ENCODE measurements around the gene TBPL1.
"Not testable (repeated sequence)": the region's sequence is repeated elsewhere in the genome, so short reads cannot be mapped to it uniquely, and the experiment has no call there.

Gene TBPL1

GRCh38 chr6:133973109-133973971, 20.3 kb downstream of the TBPL1 start:
- peak; percentile 86 for DNase-seq (ENCODE audit: low spot score)

- peak; percentile 70 for DNase-seq (ENCODE audit: low spot score)
Measured at GRCh38 chr6:133977983-133978895, 25.2 kb downstream of the TBPL1 start.

DNA sequence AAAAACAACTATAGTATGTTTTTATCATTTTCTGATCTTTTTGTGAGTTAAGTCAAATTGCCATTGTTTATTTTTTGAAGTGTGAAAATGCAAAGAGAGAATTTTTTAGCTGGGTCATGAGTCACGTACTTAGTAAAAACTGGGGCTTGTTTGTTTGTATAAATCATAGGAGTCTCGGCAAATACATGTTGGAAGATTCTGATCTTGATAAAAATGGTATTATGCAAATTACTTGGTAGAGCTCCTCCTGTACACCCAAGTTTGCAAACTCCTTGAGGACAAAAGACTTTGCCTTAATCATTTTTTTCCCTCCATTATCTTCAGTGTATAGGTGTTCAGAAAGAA, 25.8 kb downstream of the TBPL1 start:
- DNase-seq (ENCODE audit: low spot score) = no peak

DNA sequence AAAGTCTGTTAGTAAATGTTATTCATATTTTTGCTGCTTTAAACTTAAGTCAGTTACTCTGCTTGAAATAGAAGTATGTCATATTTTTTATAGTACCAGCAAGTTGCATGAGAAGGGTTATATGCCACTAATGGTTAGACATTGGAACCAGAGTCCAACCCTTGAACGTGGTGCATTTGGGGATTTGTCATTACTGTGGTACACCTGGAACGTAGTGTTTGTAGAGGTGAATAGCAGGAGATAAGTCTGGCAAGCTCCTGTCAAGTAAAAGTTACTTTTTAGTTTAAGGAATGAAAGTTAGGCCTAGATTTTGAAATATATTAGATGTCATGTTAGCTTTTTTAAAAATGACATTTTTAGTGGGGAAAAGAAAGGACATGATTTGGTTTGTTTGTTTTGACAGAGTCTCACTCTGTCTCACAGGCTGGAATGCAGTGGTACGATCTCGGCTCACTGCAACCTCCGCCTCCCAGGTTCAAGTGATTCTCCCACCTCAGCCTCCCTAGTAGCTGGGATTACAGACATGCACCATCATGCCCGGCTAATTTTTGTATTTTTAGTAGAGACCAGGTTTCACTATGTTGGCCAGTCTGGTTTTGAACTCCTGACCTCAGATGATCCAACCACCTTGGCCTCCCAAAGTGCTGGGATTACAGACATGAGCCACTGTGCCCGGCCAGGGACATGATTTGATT, 26.4 kb downstream of the TBPL1 start:
- DNase-seq (ENCODE audit: low spot score) = not testable (repeated sequence)

- no peak for DNase-seq (ENCODE audit: low spot score)
Measured at GRCh38 chr6:133980168-133980567, 27.1 kb downstream of the TBPL1 start.

GRCh38 chr6:133983099-133983939, 30.3 kb downstream of the TBPL1 start:
- DNase-seq (ENCODE audit: low spot score) = no peak

- no peak for DNase-seq (ENCODE audit: low spot score)
Measured at GRCh38 chr6:133985970-133986369, 32.9 kb downstream of the TBPL1 start.

DNA sequence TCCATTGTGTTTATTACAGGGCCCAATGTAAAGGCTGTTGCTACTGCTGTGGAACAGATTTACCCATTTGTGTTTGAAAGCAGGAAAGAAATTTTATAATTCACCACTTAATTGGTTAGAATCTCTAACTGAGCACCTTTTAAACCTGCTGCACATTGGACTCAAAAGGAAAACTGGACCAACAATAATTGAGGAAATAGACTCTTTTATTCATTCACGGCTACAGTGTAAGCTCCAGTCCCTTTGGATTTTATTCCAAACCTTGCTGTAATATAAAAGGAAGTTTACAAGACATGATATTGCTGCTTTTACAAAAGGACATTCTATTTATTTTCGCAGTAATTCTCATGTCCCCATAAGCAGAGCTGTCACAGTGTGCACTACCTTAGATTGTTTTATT, 33.9 kb downstream of the TBPL1 start:
- DNase-seq (ENCODE audit: low spot score) = no peak

- no peak for DNase-seq (ENCODE audit: low spot score)
Measured at GRCh38 chr6:133989525-133989924, 36.5 kb downstream of the TBPL1 start.

DNA sequence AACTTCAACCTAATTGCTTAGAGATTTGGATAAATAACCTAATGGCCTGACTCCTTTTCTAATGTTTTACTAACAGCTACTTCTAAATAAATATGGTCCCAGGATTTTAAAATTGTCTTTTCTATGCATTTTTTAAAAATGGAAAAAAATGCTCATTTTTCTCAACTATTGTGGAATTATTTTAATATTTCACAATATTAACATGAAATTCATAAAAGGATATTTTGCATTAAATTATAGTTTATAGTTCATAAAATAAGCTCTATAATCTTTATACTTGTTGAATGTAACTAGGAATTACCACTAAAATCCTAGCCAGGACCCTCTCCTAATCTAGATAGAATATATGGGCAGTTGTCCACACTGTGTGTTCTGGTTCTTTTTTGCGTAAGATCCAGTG, 37.3 kb downstream of the TBPL1 start:
- DNase-seq (ENCODE audit: low spot score) = no peak

- no peak for DNase-seq (ENCODE audit: low spot score)
Measured at GRCh38 chr6:133991096-133991593, 38.1 kb downstream of the TBPL1 start.

DNA sequence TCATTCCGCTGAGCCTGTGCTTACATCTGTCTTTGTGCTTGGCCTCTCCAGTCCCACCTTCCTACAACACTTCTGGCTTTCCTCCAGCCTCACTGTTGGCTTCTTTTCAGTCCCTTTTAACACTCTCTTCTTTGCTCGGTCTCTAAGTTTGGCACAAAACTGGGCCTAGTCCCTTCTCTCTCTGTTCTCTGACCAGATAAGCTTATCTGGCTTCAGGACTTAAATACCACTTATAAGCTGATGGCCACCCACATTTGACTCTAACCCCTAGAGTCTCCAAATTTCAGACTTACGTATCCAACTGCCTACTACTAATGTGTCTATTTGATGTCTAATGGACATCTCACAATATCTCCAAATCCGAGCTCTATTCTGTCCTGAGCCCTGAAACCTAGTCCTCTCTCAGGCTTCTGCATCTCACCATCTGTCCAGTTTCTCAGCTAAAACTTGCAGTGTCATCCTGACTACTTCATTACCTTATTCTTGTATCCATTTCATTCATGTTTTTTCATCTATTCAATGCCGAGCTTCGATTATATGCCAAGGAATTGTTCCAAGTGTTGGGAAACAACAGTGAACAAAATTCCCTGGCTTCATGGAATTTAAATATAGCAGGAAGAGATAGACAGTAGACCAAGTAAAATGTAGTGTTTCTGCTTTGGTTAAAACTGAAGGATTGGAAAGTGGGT, 40.1 kb downstream of the TBPL1 start:
- DNase-seq (ENCODE audit: low spot score) = peak; percentile 16

GRCh38 chr6:133995296-133995695, 42.3 kb downstream of the TBPL1 start:
- no peak for DNase-seq (ENCODE audit: low spot score)

GRCh38 chr6:133995758-133996157, 42.7 kb downstream of the TBPL1 start:
- no peak for DNase-seq (ENCODE audit: low spot score)

GRCh38 chr6:133997267-133997666, 44.2 kb downstream of the TBPL1 start:
- DNase-seq (ENCODE audit: low spot score) = no peak

- DNase-seq (ENCODE audit: low spot score) = no peak
Measured at GRCh38 chr6:133999305-133999704, 46.3 kb downstream of the TBPL1 start.

- no peak for DNase-seq (ENCODE audit: low spot score)
Measured at GRCh38 chr6:134000443-134000842, 47.4 kb downstream of the TBPL1 start.

DNA sequence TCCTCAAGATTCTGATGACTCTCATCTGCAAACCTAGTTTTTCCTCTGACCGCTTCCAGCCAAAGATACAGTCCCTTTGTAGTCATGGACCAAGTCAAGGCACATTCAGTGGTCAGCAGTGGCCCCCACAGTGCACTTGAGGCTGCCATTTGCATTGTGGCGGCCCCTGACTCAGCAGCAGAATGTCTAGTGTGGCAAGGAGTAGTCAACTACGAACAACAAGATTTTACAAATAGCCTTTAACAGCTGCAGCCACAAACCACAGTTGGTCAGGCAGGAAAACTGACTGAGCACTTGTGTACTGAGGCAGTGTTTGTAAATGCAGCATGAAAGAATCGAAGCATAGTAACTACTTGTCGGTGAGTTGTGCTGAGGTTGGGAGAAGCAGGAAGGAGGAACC, 49.8 kb downstream of the TBPL1 start:
- no peak for DNase-seq (ENCODE audit: low spot score)

DNA sequence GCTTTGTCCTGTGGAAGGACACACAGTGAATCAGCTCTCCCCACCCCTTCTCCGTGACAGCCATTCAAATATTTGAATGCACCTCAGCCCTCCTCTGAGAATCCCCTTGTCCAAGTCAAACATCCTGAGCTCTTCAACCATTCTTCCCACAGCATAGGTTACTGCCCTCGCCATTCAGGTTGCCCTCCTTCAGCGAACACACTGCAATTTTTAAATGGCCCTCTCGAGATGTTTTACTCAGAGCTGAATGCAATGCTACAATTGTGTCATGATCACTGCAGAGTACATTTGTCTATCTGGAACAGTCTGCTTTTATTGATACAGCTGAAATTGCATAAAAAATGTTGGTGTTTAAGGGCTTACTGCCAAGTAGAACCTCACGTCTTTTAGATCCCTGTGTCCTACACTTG, 50.5 kb downstream of the TBPL1 start:
- DNase-seq (ENCODE audit: low spot score) = no peak

DNA sequence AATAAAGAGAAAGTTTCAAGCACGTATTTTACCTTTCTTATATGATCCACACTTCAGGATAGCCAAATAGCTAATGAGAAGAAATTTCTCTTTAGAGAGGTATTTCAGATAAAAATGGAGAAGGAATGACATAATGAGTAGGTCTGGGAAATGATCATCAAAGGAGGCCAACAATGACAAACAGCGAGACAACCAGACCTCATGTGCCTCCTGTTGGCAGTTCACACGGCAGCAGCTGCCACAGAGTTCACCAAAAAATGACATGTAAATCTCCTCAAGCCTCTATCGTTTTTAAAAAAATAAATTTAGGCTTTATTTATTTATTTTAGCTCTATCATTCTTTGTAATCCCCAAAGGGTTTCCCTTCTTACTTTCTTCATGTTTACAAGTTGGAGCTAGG, 51.7 kb downstream of the TBPL1 start:
- DNase-seq (ENCODE audit: low spot score) = peak; percentile 31

- no peak for DNase-seq (ENCODE audit: low spot score)
Measured at GRCh38 chr6:134005800-134006199, 52.8 kb downstream of the TBPL1 start.

Data from cerebellar cortex (tissue), 1 donor.